Measurements from ENCODE around the gene BMP2K. TPM values are rescaled to one million over a fixed set of nuclear protein-coding genes. Genes with fewer than 3 reads are reported as not detected.

Gene BMP2K
- polyA plus RNA-seq, 1 donor (not counting 4 experiments of a cell fraction or from before 2014, with no cell fraction given), result 35.4 TPM

DNA sequence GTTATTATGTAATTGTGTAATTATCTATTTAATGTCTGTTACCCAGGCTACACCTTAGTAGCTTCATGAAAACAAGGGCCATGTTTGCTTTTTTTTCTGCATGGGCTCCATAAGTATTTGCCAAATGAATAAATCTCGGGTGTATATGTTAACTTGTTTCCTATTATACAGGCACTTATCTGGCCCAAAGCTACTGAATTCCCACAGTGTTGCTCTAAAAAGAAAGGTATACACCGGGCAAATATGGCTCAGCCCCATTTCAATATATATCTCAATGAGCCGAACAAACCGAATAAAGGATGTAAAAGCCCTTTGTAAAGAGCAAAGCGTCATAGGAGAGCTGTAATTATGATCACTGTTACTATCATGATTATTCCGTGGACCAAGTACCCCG, 162.3 kb downstream of the BMP2K start:
- no peaks in the 10 kb centered on the region for H3K27me3 ChIP-seq (ENCODE audit: control insufficient read depth, extremely low read depth, insufficient read depth, low read length)
- DNase-seq (ENCODE audit: low read depth, low spot score) (no peak), FAIRE-seq (no peak)
- peak overlapping the region; percentile 64 for H3K27ac ChIP-seq (ENCODE audit: control insufficient read depth, insufficient read depth, low read length)
- dilution Hi-C loops (cut with MboI; ENCODE audit: extremely low pct_ligation_motif_present, low sequenced_read_pairs), result no loop called here
- peaks cover 3% of the 10 kb centered on the region for H3K9me1 ChIP-seq (ENCODE audit: control insufficient read depth, extremely low read depth, insufficient read depth, low read length)
- H3K4me2 ChIP-seq (ENCODE audit: control insufficient read depth, extremely low read depth, insufficient read depth, low read depth, low read length), result peak overlapping the region; percentile 81
- peaks cover 7% of the 10 kb centered on the region for H3K79me2 ChIP-seq (ENCODE audit: control insufficient read depth, insufficient read depth, low read length)
- peaks cover 0 to 2% of the 10 kb centered on the region in 2 experiments for H3K36me3 ChIP-seq (ENCODE audit: control insufficient read depth in 2 of 2, extremely low read depth in 1 of 2, insufficient read depth in 2 of 2, low read length in 2 of 2)
- no peaks in the 10 kb centered on the region for H4K20me1 ChIP-seq (ENCODE audit: control insufficient read depth, extremely low read depth, insufficient read depth, low read length)
- H3K9me3 ChIP-seq (ENCODE audit: control insufficient read depth, low read depth, low read length), result no peaks in the 10 kb centered on the region
- no peak for TF ChIP-seq EZH2 (IDR thresholded peaks at IDR 0.05; ENCODE audit: low read length)
- TF ChIP-seq, protein P1, sequence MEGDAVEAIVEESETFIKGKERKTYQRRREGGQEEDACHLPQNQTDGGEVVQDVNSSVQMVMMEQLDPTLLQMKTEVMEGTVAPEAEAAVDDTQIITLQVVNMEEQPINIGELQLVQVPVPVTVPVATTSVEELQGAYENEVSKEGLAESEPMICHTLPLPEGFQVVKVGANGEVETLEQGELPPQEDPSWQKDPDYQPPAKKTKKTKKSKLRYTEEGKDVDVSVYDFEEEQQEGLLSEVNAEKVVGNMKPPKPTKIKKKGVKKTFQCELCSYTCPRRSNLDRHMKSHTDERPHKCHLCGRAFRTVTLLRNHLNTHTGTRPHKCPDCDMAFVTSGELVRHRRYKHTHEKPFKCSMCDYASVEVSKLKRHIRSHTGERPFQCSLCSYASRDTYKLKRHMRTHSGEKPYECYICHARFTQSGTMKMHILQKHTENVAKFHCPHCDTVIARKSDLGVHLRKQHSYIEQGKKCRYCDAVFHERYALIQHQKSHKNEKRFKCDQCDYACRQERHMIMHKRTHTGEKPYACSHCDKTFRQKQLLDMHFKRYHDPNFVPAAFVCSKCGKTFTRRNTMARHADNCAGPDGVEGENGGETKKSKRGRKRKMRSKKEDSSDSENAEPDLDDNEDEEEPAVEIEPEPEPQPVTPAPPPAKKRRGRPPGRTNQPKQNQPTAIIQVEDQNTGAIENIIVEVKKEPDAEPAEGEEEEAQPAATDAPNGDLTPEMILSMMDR (optimal IDR thresholded peaks at IDR 0.05 in 1 of 3, IDR thresholded peaks at IDR 0.05 in 1 of 3, conservative IDR thresholded peaks at IDR 0.05 in 1 of 3; ENCODE audit: extremely low read depth in 1 of 3, insufficient read depth in 2 of 3, low read length in 3 of 3), result no peak
- H3K4me1 ChIP-seq (ENCODE audit: control insufficient read depth, extremely low read depth, insufficient read depth, low read length), result peaks cover 11% of the 10 kb centered on the region
- peak overlapping the region; percentile 99 for H2AFZ ChIP-seq (ENCODE audit: control insufficient read depth, low read length)
- H3K9ac ChIP-seq (ENCODE audit: control insufficient read depth, extremely low read depth, insufficient read depth, low read length), result peak overlapping the region; percentile 82
- peak overlapping the region; percentile 76 to 89 (median 84) for H3K4me3 ChIP-seq (ENCODE audit: control insufficient read depth in 2 of 3, extremely low read depth in 1 of 3, insufficient read depth in 2 of 3, low read depth in 1 of 3, low read length in 3 of 3)

DNA sequence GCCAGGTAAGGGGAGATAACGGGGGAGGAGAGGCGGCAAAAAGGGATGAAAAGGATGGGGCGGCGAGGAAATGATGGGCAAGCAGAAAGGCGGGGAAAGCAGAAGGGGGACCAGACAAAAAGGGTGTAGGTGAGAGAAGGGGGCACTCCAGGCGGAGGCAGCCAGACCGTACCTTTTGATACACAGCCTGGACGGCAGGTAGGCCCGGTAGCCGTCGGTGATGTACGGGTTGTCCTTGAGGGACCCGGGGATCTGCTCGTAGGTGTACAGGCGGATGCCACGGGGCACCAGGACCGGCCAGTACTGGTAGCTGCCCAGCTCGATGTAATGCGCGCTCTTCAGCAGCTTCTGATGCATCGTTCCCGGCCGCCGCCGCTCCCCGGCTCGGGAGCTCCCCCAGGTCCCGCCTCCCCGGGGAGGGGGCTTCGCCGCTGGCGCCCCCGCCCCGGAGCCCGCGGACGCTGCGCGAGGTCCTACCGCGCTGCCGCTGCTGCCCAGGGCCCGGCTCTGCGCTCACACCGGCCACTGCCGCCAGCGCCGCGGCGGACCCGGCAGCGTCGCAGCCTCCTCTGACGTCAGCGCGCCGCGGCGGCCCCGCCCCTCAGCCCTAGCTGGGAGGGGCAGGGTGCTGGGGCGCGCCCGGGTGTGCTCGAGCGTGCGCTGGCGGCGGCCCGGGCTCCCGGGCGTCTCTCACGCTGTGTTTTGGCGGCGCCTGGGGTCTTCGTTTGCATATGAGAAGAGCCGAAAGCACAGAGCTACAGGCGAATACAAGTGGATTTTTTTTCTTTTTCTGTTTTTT, 162.9 kb downstream of the BMP2K start, which contains the start of gene PAQR3:
Gene PAQR3 (minus strand): TSS at position 571 of the 799 bp plus-strand sequence. CDS start 214 bp downstream, at position 357.
- TF ChIP-seq, protein P1 (optimal IDR thresholded peaks at IDR 0.05 in 1 of 3, IDR thresholded peaks at IDR 0.05 in 1 of 3, conservative IDR thresholded peaks at IDR 0.05 in 1 of 3; ENCODE audit: extremely low read depth in 1 of 3, insufficient read depth in 2 of 3, low read length in 3 of 3), result no peak
- TF ChIP-seq EZH2 (IDR thresholded peaks at IDR 0.05; ENCODE audit: low read length), result no peak
- H3K4me2 ChIP-seq (ENCODE audit: control insufficient read depth, extremely low read depth, insufficient read depth, low read depth, low read length), result peak within 1 kb of the TSS; percentile 94
- DNase-seq (ENCODE audit: low read depth, low spot score), result no peak
- FAIRE-seq, result no peak
- H4K20me1 ChIP-seq (ENCODE audit: control insufficient read depth, extremely low read depth, insufficient read depth, low read length), result no peaks in the 10 kb centered on the region
- H3K9ac ChIP-seq (ENCODE audit: control insufficient read depth, extremely low read depth, insufficient read depth, low read length), result peak within 1 kb of the TSS; percentile 82
- H3K4me3 ChIP-seq (ENCODE audit: control insufficient read depth in 2 of 3, extremely low read depth in 1 of 3, insufficient read depth in 2 of 3, low read depth in 1 of 3, low read length in 3 of 3), result peak within 1 kb of the TSS; percentile 76 to 89 (median 84)
- H3K79me2 ChIP-seq (ENCODE audit: control insufficient read depth, insufficient read depth, low read length), result peaks cover 7% of the 10 kb centered on the region
- H3K27ac ChIP-seq (ENCODE audit: control insufficient read depth, insufficient read depth, low read length), result peak within 1 kb of the TSS; percentile 64
- H3K4me1 ChIP-seq (ENCODE audit: control insufficient read depth, extremely low read depth, insufficient read depth, low read length), result peaks cover 11% of the 10 kb centered on the region
- H2AFZ ChIP-seq (ENCODE audit: control insufficient read depth, low read length), result peak within 1 kb of the TSS; percentile 99
- peaks cover 3% of the 10 kb centered on the region for H3K9me1 ChIP-seq (ENCODE audit: control insufficient read depth, extremely low read depth, insufficient read depth, low read length)
- H3K36me3 ChIP-seq (ENCODE audit: control insufficient read depth in 2 of 2, extremely low read depth in 1 of 2, insufficient read depth in 2 of 2, low read length in 2 of 2), result peaks cover 0 to 2% of the 10 kb centered on the region in 2 experiments
- H3K9me3 ChIP-seq (ENCODE audit: control insufficient read depth, low read depth, low read length), result no peaks in the 10 kb centered on the region
- dilution Hi-C loops (cut with MboI; ENCODE audit: extremely low pct_ligation_motif_present, low sequenced_read_pairs), result no loop called here
- no peaks in the 10 kb centered on the region for H3K27me3 ChIP-seq (ENCODE audit: control insufficient read depth, extremely low read depth, insufficient read depth, low read length)
